Stimulated activated CD4-positive, alpha-beta T cell treated with anti-CD3 and anti-CD28 coated beads, Interleukin-1b, Interleukin-23, amount 100 ng/mL, for 24 hours (primary cell): Measurements from ENCODE around the gene FNIP2.
"Not testable (repeated sequence)": the region's sequence is repeated elsewhere in the genome, so short reads cannot be mapped to it uniquely, and the experiment has no call there.

Source experiments
- DNase-seq, 4 experiments: peaks; one replicate each; pipeline ENCODE4 v3.0.0-alpha.2; 2020; ENCODE audit warnings: low read depth in 4 of 4, low spot score in 1 of 4

The FNIP2 gene

GRCh38 chr4:158949099-158949498 is 180.3 kb downstream of the FNIP2 start:
- no peak for DNase-seq

- DNase-seq, result not testable (repeated sequence)
These were observed 183.5 kb downstream of the FNIP2 start for GRCh38 chr4:158952221-158952774.

- DNase-seq, result not testable (repeated sequence)
These were observed 187.5 kb downstream of the FNIP2 start for GRCh38 chr4:158956345-158956744.

GRCh38 chr4:158956918-158957317 is 188.1 kb downstream of the FNIP2 start:
- not testable (repeated sequence) for DNase-seq
